Trophoblast cell (in vitro differentiated cells and primary cell): Measurements from ENCODE around the gene SIX6.
A peak's percentile ranks its signal among the peaks of the same experiment; 100 is the strongest.

Source experiments
- DNase-seq, 2 donors: peaks; one replicate each; pipeline ENCODE4 v3.0.0-alpha.2; 2016
- H2AFZ ChIP-seq: 2 replicates; pipeline ENCODE4 v1.6.1; 2013; ENCODE audit warnings: low read length, moderate library complexity, mild to moderate bottlenecking; ENCODE audit not compliant: insufficient read depth, poor library complexity
- H2AK5ac ChIP-seq: 2 replicates; pipeline ENCODE4 v1.6.1; 2013; ENCODE audit warnings: mild to moderate bottlenecking, low read length
- H2BK120ac ChIP-seq: 2 replicates; pipeline ENCODE4 v1.6.1; 2013; ENCODE audit warnings: low read length, mild to moderate bottlenecking, moderate library complexity; ENCODE audit not compliant: insufficient read depth, poor library complexity
- H2BK12ac ChIP-seq: 2 replicates; pipeline ENCODE4 v1.6.1; 2013; ENCODE audit warnings: mild to moderate bottlenecking, low read length, moderate library complexity
- H2BK5ac ChIP-seq: 2 replicates; pipeline ENCODE4 v1.6.1; 2013; ENCODE audit warnings: low read length, low read depth, moderate library complexity, mild to moderate bottlenecking; ENCODE audit not compliant: poor library complexity
- H3K14ac ChIP-seq: 2 replicates; pipeline ENCODE4 v1.6.1; 2013; ENCODE audit warnings: mild to moderate bottlenecking, low read length
- H3K18ac ChIP-seq: 2 replicates; pipeline ENCODE4 v1.6.1; 2013; ENCODE audit warnings: mild to moderate bottlenecking, low read length
- H3K23ac ChIP-seq: 2 replicates; pipeline ENCODE4 v1.6.1; 2013; ENCODE audit warnings: low read length
- H3K27ac ChIP-seq: 2 replicates; pipeline ENCODE4 v1.5.1; 2013; ENCODE audit warnings: low read depth, mild to moderate bottlenecking, inconsistent platforms, low read length, moderate library complexity
- H3K27me3 ChIP-seq: 2 replicates; pipeline ENCODE4 v1.6.1; 2013; ENCODE audit warnings: inconsistent platforms, mild to moderate bottlenecking, low read length, moderate library complexity; ENCODE audit not compliant: insufficient read depth
- H3K36me3 ChIP-seq, 2 experiments: 1 replicate in 1 of 2; 2 replicates in 1 of 2; pipeline ENCODE4 v1.6.1; 2013; ENCODE audit warnings: low read length in 2 of 2, mild to moderate bottlenecking in 2 of 2, moderate library complexity in 1 of 2; ENCODE audit not compliant: insufficient read depth in 2 of 2, control insufficient read depth in 1 of 2
- H3K4ac ChIP-seq: 2 replicates; pipeline ENCODE4 v1.6.1; 2013; ENCODE audit warnings: low read depth, mild to moderate bottlenecking, low read length, moderate library complexity
- H3K4me1 ChIP-seq, 2 experiments: 1 replicate in 1 of 2; 2 replicates in 1 of 2; pipeline ENCODE4 v1.6.1; 2013; ENCODE audit warnings: low read length in 2 of 2, mild to moderate bottlenecking in 2 of 2, moderate library complexity in 1 of 2; ENCODE audit not compliant: insufficient read depth in 2 of 2, control insufficient read depth in 1 of 2
- H3K4me2 ChIP-seq: 2 replicates; pipeline ENCODE4 v1.6.1; 2013; ENCODE audit warnings: inconsistent platforms, mild to moderate bottlenecking, low read length, moderate library complexity
- H3K4me3 ChIP-seq: 2 replicates; pipeline ENCODE4 v1.5.1; 2013; ENCODE audit warnings: mild to moderate bottlenecking, low read depth, low read length, inconsistent platforms
- H3K79me1 ChIP-seq: one replicate; pipeline ENCODE4 v1.6.1; 2013; ENCODE audit warnings: low read length
- H3K79me2 ChIP-seq: 2 replicates; pipeline ENCODE4 v1.6.1; 2013; ENCODE audit warnings: low read length, mild to moderate bottlenecking; ENCODE audit not compliant: control insufficient read depth, insufficient read depth, poor library complexity
- H3K9ac ChIP-seq: 2 replicates; pipeline ENCODE4 v1.6.1; 2013; ENCODE audit warnings: mild to moderate bottlenecking, low read length
- H3K9me3 ChIP-seq: 2 replicates; pipeline ENCODE4 v1.6.1; 2013; ENCODE audit warnings: low read depth, mild to moderate bottlenecking, control low read depth, inconsistent platforms, low read length; ENCODE audit not compliant: insufficient read depth
- H4K12ac ChIP-seq: 2 replicates; pipeline ENCODE4 v1.6.1; 2013; ENCODE audit warnings: low read depth, mild to moderate bottlenecking, low read length, moderate library complexity
- H4K8ac ChIP-seq: 2 replicates; pipeline ENCODE4 v1.6.1; 2013; ENCODE audit warnings: low read depth, mild to moderate bottlenecking, low read length, moderate library complexity
- H4K91ac ChIP-seq: one replicate; pipeline ENCODE4 v1.6.1; 2013; ENCODE audit warnings: low read depth, mild to moderate bottlenecking, low read length, moderate library complexity
- WGBS: extraction: QIAGEN DNeasy Blood & Tissue Kit; methylation state at CpG from one replicate; pipeline ENCODE4 v1.1.7; 2013; ENCODE audit warnings: missing lambda C conversion rate; ENCODE audit not compliant: insufficient read length, insufficient coverage; ENCODE audit errors: extremely low coverage; 5-methylcytosine and 5-hydroxymethylcytosine counted together

SIX6 gene

DNA sequence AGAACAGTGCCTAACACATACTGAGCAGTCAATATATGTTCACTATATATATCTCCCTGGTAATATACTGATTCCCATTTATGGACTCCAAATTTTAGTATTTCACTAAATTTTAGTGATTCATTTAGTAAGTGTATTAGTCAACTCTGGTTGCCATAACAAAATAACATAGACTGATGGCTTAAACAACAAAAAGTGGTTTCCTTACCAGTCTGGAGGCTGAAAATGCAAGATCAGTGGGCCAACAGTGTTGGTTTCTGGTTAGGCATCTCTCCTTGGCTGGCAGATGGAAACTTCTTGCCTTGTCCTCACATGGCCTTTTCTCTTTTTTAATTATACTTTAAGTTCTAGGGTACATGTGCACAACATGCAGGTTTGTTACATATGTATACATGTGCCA is 28.7 kb downstream of the SIX6 start:
- H3K14ac ChIP-seq = no peak overlapping the region
- H3K36me3 ChIP-seq = no peaks in the 10 kb centered on the region
- H4K91ac ChIP-seq = no peak overlapping the region
- H3K18ac ChIP-seq = no peak overlapping the region
- no peak overlapping the region for H2BK5ac ChIP-seq
- no peak overlapping the region for H3K4me3 ChIP-seq
- H3K27me3 ChIP-seq = no peaks in the 10 kb centered on the region
- H3K9ac ChIP-seq = no peak overlapping the region
- H3K4ac ChIP-seq = no peak overlapping the region
- no peak overlapping the region for H3K23ac ChIP-seq
- no peak overlapping the region for H3K27ac ChIP-seq
- no peak overlapping the region for H2AFZ ChIP-seq
- H4K8ac ChIP-seq = no peak overlapping the region
- DNase-seq = no peak
- H2AK5ac ChIP-seq = no peak overlapping the region
- H2BK12ac ChIP-seq = no peak overlapping the region
- no peak overlapping the region for H3K4me2 ChIP-seq
- no peak overlapping the region for H2BK120ac ChIP-seq
- H3K4me1 ChIP-seq = no peaks in the 10 kb centered on the region
- no peaks in the 10 kb centered on the region for H3K9me3 ChIP-seq
- no peaks in the 10 kb centered on the region for H3K79me2 ChIP-seq
- no peak overlapping the region for H4K12ac ChIP-seq
- H3K79me1 ChIP-seq = no peaks in the 10 kb centered on the region

- Histone ChIP-seq H2BK5ac (no peak overlapping the region), H3K36me3 (no peaks in the 10 kb centered on the region), H4K91ac (no peak overlapping the region), H4K12ac (no peak overlapping the region), H3K23ac (no peak overlapping the region), H4K8ac (no peak overlapping the region), H3K27ac (no peak overlapping the region), H3K27me3 (no peaks in the 10 kb centered on the region), H3K9me3 (peaks cover 1% of the 10 kb centered on the region), H2AFZ (no peak overlapping the region), H2BK12ac (no peak overlapping the region), H3K4ac (no peak overlapping the region), H3K4me2 (no peak overlapping the region), H3K4me1 (no peaks in the 10 kb centered on the region), H3K79me2 (no peaks in the 10 kb centered on the region), H3K14ac (no peak overlapping the region), H3K79me1 (no peaks in the 10 kb centered on the region), H2BK120ac (no peak overlapping the region), H2AK5ac (no peak overlapping the region), H3K4me3 (no peak overlapping the region), H3K18ac (no peak overlapping the region), H3K9ac (no peak overlapping the region)
- no CpG with 5 or more reads among the region's 2 CpGs for WGBS
- DNase-seq = no peak
These were observed 35.7 kb downstream of the SIX6 start for GRCh38 chr14:60544659-60545058.

GRCh38 chr14:60553808-60554207 is 44.9 kb downstream of the SIX6 start:
- Histone ChIP-seq H4K8ac (no peak overlapping the region), H4K91ac (no peak overlapping the region), H3K4me1 (no peaks in the 10 kb centered on the region), H3K4me3 (no peak overlapping the region), H3K23ac (no peak overlapping the region), H4K12ac (no peak overlapping the region), H3K9ac (no peak overlapping the region), H3K27me3 (no peaks in the 10 kb centered on the region), H3K79me1 (no peaks in the 10 kb centered on the region), H3K27ac (no peak overlapping the region), H3K9me3 (no peaks in the 10 kb centered on the region), H3K18ac (no peak overlapping the region), H2AK5ac (no peak overlapping the region), H2BK120ac (no peak overlapping the region), H2BK5ac (no peak overlapping the region), H3K36me3 (no peaks in the 10 kb centered on the region), H2BK12ac (no peak overlapping the region), H2AFZ (no peak overlapping the region), H3K4ac (no peak overlapping the region), H3K79me2 (no peaks in the 10 kb centered on the region), H3K14ac (no peak overlapping the region), H3K4me2 (no peak overlapping the region)
- no peak for DNase-seq
- WGBS = no CpG with 5 or more reads among the region's 1 CpG

DNA sequence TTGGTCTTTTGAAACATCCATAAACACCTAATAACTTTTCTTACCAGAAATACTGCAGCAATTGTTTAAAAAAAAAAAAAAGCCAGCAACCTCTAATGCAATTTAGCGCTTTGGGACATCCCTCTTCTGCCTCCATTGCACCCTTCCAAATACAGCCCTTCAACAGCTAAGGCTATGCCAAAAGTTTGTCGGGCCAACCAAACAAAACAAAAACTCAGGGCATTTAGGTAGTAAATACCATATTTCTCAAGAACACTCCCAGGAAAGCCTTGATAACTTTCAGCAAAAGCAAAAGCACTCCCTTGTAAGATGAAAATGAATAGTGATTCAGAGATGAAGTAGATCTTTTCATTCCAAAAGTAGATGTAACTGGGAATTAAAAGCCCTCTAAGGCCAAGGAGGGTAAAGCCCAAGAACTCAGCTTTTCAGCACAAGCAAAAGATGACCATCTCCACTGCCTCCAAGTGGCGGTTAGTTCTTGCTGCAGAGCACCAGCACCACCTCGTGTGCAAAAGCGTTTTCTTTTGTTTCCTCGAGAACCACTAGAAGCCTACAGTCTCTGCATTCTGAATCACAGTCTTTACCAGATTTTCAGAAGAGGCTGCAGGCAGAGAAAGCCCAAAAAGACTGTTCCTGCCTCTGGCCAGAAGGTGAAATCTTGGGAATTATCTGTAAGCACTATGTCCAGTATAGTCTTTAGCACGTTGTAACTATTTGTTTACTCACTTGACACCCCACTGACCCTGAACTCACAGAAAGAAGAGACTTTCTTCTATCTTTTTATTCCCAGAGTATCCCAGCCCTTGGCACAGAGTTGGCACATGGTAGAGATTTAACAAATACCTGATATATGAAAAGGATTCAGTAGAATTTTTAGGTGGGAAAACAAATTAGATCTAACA is 53.1 kb downstream of the SIX6 start:
- no peaks in the 10 kb centered on the region for H3K79me2 ChIP-seq
- WGBS = no CpG with 5 or more reads among the region's 7 CpGs
- no peak overlapping the region for H4K8ac ChIP-seq
- H2AK5ac ChIP-seq = no peak overlapping the region
- no peak overlapping the region for H2BK120ac ChIP-seq
- H2BK5ac ChIP-seq = no peak overlapping the region
- DNase-seq = peak; percentile 43 to 55
- no peak overlapping the region for H3K4ac ChIP-seq
- H3K36me3 ChIP-seq = no peaks in the 10 kb centered on the region
- no peak overlapping the region for H3K4me2 ChIP-seq
- H2AFZ ChIP-seq = no peak overlapping the region
- H4K12ac ChIP-seq = no peak overlapping the region
- no peaks in the 10 kb centered on the region for H3K4me1 ChIP-seq
- no peak overlapping the region for H4K91ac ChIP-seq
- H3K27ac ChIP-seq = no peak overlapping the region
- no peaks in the 10 kb centered on the region for H3K9me3 ChIP-seq
- no peaks in the 10 kb centered on the region for H3K27me3 ChIP-seq
- no peak overlapping the region for H2BK12ac ChIP-seq
- H3K4me3 ChIP-seq = no peak overlapping the region
- no peak overlapping the region for H3K9ac ChIP-seq
- H3K18ac ChIP-seq = no peak overlapping the region
- no peak overlapping the region for H3K14ac ChIP-seq
- H3K23ac ChIP-seq = no peak overlapping the region
- H3K79me1 ChIP-seq = no peaks in the 10 kb centered on the region
